ENCODE data around the gene CST9L.

- TF ChIP-seq POLR2A (IDR thresholded peaks at IDR 0.05) (no peak), EP300 (IDR thresholded peaks at IDR 0.05; ENCODE audit: low read depth) (no peak)
Observed at GRCh38 chr20:23570178-23570760, 2.0 kb upstream of the CST9L start.
